SU-DHL-6 (cell line): ENCODE measurements around the gene MS4A15.

Experiments
- H2AFZ ChIP-seq: fragments of 200-600 bp; sonication (generic); 2 replicates; pipeline ENCODE4 v1.6.1; 2014; ENCODE audit warnings: low read depth, mild to moderate bottlenecking, moderate library complexity, mixed read lengths, antibody characterized with exemption, low read length; ENCODE audit not compliant: severe bottlenecking
- H3F3A ChIP-seq: fragments of 200-600 bp; shearing (Covaris generic); 2 replicates; pipeline ENCODE4 v1.6.0; 2016; ENCODE audit warnings: antibody characterized with exemption, mild to moderate bottlenecking; ENCODE audit not compliant: insufficient read depth
- H3K27ac ChIP-seq: fragments of 200-600 bp; sonication (generic); 2 replicates; pipeline ENCODE4 v1.5.1; 2016; ENCODE audit warnings: low read depth, mild to moderate bottlenecking, low read length, moderate library complexity, mixed read lengths
- H3K27me3 ChIP-seq: fragments of 200-600 bp; sonication (generic), shearing (Covaris generic); 2 replicates; pipeline ENCODE4 v1.6.0; 2014; ENCODE audit warnings: mild to moderate bottlenecking, low read length
- H3K36me3 ChIP-seq: fragments of 200-600 bp; sonication (generic); 2 replicates; pipeline ENCODE4 v1.6.1; 2014; ENCODE audit warnings: mild to moderate bottlenecking, low read length, mixed read lengths
- H3K4me2 ChIP-seq: fragments of 300-600, 200-600 bp; shearing (Covaris generic), sonication (generic); 2 replicates; pipeline ENCODE4 v1.6.0; 2014; ENCODE audit warnings: low read length, low read depth, mild to moderate bottlenecking; ENCODE audit not compliant: poor library complexity, severe bottlenecking
- H3K4me3 ChIP-seq: fragments of 200-600 bp; sonication (generic); 2 replicates; pipeline ENCODE4 v1.5.1; 2014; ENCODE audit warnings: antibody characterized with exemption, low read length, mild to moderate bottlenecking, mixed read lengths; ENCODE audit not compliant: insufficient read depth, poor library complexity, severe bottlenecking
- H3K79me2 ChIP-seq: fragments of 200-600 bp; sonication (generic); 2 replicates; pipeline ENCODE4 v1.6.1; 2014; ENCODE audit warnings: mild to moderate bottlenecking, low read length, moderate library complexity; ENCODE audit not compliant: insufficient read depth
- H3K9ac ChIP-seq: fragments of 200-600 bp; sonication (generic); 2 replicates; pipeline ENCODE4 v1.7.0; 2014; ENCODE audit warnings: mild to moderate bottlenecking, low read length
- H3K9me2 ChIP-seq: fragments of 200-600 bp; sonication (generic); replicated peaks from 2 replicates; pipeline ENCODE4 v1.6.1; 2014; ENCODE audit warnings: low read length; ENCODE audit not compliant: insufficient read depth
- H3K9me3 ChIP-seq: fragments of 200-600 bp; sonication (generic); 2 replicates; pipeline ENCODE4 v1.6.1; 2014; ENCODE audit warnings: low read length, mixed read lengths; ENCODE audit not compliant: insufficient read depth
- H4K20me1 ChIP-seq: fragments of 200-600 bp; sonication (generic); 2 replicates; pipeline ENCODE4 v1.6.1; 2014; ENCODE audit warnings: low read depth, mild to moderate bottlenecking, antibody characterized with exemption, low read length, moderate library complexity, mixed read lengths
- EZH2phosphoT487 ChIP-seq: fragments of 200-600 bp; sonication (generic), shearing (Covaris generic); conservative IDR thresholded peaks from 2 replicates; pipeline ENCODE4 v1.6.1; 2018; ENCODE audit warnings: mild to moderate bottlenecking, antibody characterized with exemption, low read length, moderate library complexity, mixed read lengths
- TF ChIP-seq, protein P1 (sequence below): fragments of 200-600 bp; sonication (generic); IDR thresholded peaks from one replicate; pipeline ENCODE4 v1.5.1; 2017; ENCODE audit warnings: antibody characterized with exemption, mild to moderate bottlenecking, low read length, moderate library complexity; ENCODE audit not compliant: insufficient read depth, poor library complexity, severe bottlenecking

MS4A15 gene

DNA sequence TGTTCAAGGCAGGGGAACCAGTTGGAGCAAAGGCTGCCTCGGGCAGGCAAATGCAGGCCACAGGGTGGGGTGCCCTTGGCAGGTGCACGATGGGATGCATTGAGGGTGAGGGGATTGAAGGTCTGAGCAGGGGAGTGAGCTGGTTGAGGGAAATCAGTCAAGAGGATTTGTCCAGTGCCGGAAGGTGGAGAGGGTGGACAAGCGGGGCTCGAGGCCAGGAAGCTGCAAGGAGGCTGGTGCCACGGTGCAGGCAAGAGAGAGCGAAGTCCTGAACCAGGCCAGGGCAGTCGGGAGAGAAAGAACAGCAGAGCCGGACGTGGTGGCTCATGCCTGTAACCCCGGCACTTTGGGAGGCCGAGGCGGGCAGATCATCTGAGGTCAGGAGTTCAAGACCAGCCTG lies 18.1 kb downstream of the MS4A15 start:
- Histone ChIP-seq H3F3A (no peaks in the 10 kb centered on the region), H3K9me2 (no peaks in the 10 kb centered on the region), H3K36me3 (no peaks in the 10 kb centered on the region), H3K27me3 (no peaks in the 10 kb centered on the region), H3K9ac (no peak overlapping the region), H3K79me2 (no peaks in the 10 kb centered on the region), H3K4me2 (no peak overlapping the region), H4K20me1 (no peaks in the 10 kb centered on the region), H3K27ac (no peak overlapping the region), H3K9me3 (no peaks in the 10 kb centered on the region), H3K4me3 (no peak overlapping the region), H2AFZ (no peak overlapping the region)
- no peak for TF ChIP-seq EZH2phosphoT487
- TF ChIP-seq, protein P1, sequence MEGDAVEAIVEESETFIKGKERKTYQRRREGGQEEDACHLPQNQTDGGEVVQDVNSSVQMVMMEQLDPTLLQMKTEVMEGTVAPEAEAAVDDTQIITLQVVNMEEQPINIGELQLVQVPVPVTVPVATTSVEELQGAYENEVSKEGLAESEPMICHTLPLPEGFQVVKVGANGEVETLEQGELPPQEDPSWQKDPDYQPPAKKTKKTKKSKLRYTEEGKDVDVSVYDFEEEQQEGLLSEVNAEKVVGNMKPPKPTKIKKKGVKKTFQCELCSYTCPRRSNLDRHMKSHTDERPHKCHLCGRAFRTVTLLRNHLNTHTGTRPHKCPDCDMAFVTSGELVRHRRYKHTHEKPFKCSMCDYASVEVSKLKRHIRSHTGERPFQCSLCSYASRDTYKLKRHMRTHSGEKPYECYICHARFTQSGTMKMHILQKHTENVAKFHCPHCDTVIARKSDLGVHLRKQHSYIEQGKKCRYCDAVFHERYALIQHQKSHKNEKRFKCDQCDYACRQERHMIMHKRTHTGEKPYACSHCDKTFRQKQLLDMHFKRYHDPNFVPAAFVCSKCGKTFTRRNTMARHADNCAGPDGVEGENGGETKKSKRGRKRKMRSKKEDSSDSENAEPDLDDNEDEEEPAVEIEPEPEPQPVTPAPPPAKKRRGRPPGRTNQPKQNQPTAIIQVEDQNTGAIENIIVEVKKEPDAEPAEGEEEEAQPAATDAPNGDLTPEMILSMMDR, result no peak

DNA sequence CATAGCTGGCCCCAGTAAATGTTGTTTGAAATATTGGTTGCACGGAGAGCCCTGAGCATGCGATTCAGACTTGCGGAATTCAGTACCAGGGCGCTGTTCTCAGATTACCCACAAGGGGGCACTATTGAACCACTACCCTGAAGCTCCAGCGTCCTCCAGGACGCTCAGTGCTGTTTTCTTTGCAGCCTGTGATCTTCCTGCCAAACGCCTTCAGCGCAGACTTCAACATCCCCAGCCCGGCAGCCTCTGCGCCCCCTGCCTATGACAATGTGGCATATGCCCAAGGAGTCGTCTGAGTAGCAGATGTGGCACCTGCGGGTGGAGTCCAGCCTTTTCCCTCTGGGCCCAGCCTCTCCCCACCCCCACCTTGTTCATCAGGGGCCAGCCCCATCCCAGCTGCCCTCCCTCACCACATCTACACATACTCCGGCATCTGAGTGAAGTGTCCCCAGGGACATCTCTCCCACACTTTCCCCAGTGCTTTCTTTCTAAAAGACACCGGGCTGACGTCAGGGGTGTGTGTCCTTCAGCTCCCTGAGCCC lies 18.8 kb downstream of the MS4A15 start:
- Histone ChIP-seq H2AFZ (peak overlapping the region; percentile 5), H3K27ac (no peak overlapping the region), H3K4me2 (no peak overlapping the region), H4K20me1 (no peaks in the 10 kb centered on the region), H3K9me3 (no peaks in the 10 kb centered on the region), H3K36me3 (no peaks in the 10 kb centered on the region), H3K4me3 (no peak overlapping the region), H3K9ac (no peak overlapping the region), H3K9me2 (no peaks in the 10 kb centered on the region), H3F3A (no peaks in the 10 kb centered on the region), H3K27me3 (no peaks in the 10 kb centered on the region), H3K79me2 (no peaks in the 10 kb centered on the region)
- TF ChIP-seq EZH2phosphoT487, result no peak
- TF ChIP-seq, protein P1, result peak; percentile 78

DNA sequence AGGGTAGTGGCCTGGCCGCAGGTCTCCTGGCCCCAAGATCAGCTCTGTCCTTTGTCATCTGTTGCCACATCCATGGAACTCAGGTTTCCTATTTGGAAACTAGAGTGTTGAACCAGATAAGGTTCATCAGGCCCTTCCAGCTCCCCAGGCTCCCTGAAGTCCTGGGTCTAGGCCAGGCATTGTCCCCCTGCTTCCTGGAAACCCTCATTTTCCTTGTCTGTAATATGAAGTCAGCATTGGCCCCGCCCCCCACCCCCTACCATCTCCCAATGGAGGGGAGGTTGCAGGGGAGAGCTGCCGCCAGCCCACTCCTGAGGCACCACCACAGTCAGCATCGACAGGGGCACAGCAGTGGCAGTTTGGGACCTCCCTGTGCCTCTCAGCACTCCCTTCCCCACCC lies 19.5 kb downstream of the MS4A15 start:
- Histone ChIP-seq H3K4me2 (no peak overlapping the region), H3K4me3 (no peak overlapping the region)
- TF ChIP-seq, protein P1, result no peak
- no peak for TF ChIP-seq EZH2phosphoT487

More for the DNA sequence above, 19.5 kb downstream of the MS4A15 start:
- H3K27me3 ChIP-seq, result no peaks in the 10 kb centered on the region
- H3K36me3 ChIP-seq, result no peaks in the 10 kb centered on the region
- no peaks in the 10 kb centered on the region for H3F3A ChIP-seq
- H3K27ac ChIP-seq, result no peak overlapping the region
- H3K9ac ChIP-seq, result no peak overlapping the region
- H4K20me1 ChIP-seq, result no peaks in the 10 kb centered on the region
- no peak overlapping the region for H2AFZ ChIP-seq
- no peaks in the 10 kb centered on the region for H3K9me2 ChIP-seq
- no peaks in the 10 kb centered on the region for H3K79me2 ChIP-seq
- no peaks in the 10 kb centered on the region for H3K9me3 ChIP-seq
